A673 (cell line): Measurements from ENCODE around the gene TM6SF1. TPM values are rescaled to one million over a fixed set of nuclear protein-coding genes. Genes with fewer than 3 reads are reported as not detected.

Experiments
- Bru-seq: library from RNA; stranded (reverse); fragments of 400-500 nt; gene quantifications from one replicate; lab custom pipeline; 2021; lab: Mats Ljungman, UMichigan
- BruChase-seq, 2 experiments: library from RNA; stranded (reverse); fragments of 400-500 nt; gene quantifications; one replicate each; lab custom pipeline; 2021; lab: Mats Ljungman, UMichigan
- BruUV-seq: library from RNA; stranded (reverse); fragments of 400-500 nt; replicated peaks from 2 replicates; lab custom pipeline; 2021; lab: Mats Ljungman, UMichigan
- CTCF ChIA-PET: fragments of 300-600 bp; sonication (Branson Sonifier 250); formaldehyde crosslinking; loops from one replicate; lab custom pipeline; 2022; ENCODE audit warnings: antibody characterized with exemption; lab: Charles Lee
- POLR2A ChIA-PET: fragments of 300-600 bp; sonication (Branson Sonifier 250); formaldehyde crosslinking; loops from one replicate; lab custom pipeline; 2022; ENCODE audit warnings: antibody characterized with exemption; ENCODE audit not compliant: low non-redundant PET; lab: Charles Lee
- DNase-seq: peaks from one replicate; pipeline ENCODE4 v3.0.0-alpha.2; 2015; ENCODE audit warnings: low spot score
- H3K27ac ChIP-seq: fragments of 200-600 bp; sonication (generic); 2 replicates; pipeline ENCODE4 v1.5.1; 2016; ENCODE audit warnings: mixed run types, low read depth, mild to moderate bottlenecking, mixed read lengths, antibody characterized with exemption, low read length; ENCODE audit not compliant: poor library complexity, severe bottlenecking
- H3K27me3 ChIP-seq: fragments of 200-600 bp; sonication (generic); replicated peaks from 2 replicates; pipeline ENCODE4 v1.6.1; 2017; ENCODE audit warnings: mixed run types, low read depth, mild to moderate bottlenecking, mixed read lengths, antibody characterized with exemption, low read length; ENCODE audit not compliant: insufficient read depth, poor library complexity
- H3K36me3 ChIP-seq: fragments of 200-600 bp; sonication (generic); 2 replicates; pipeline ENCODE4 v1.6.1; 2016; ENCODE audit warnings: mixed run types, mild to moderate bottlenecking, mixed read lengths, antibody characterized with exemption, low read length; ENCODE audit not compliant: insufficient read depth, poor library complexity, severe bottlenecking
- H3K4me1 ChIP-seq: fragments of 200-600 bp; sonication (generic); 2 replicates; pipeline ENCODE4 v1.6.1; 2017; ENCODE audit warnings: mixed run types, mild to moderate bottlenecking, mixed read lengths, antibody characterized with exemption, low read length; ENCODE audit not compliant: insufficient read depth, poor library complexity, severe bottlenecking
- H3K4me3 ChIP-seq: fragments of 200-600 bp; sonication (generic); 2 replicates; pipeline ENCODE4 v1.5.1; 2016; ENCODE audit warnings: low read depth, mixed run types, mild to moderate bottlenecking, mixed read lengths, low read length; ENCODE audit not compliant: poor library complexity, severe bottlenecking
- H3K9me3 ChIP-seq: fragments of 200-600 bp; sonication (generic); 2 replicates; pipeline ENCODE4 v1.6.1; 2016; ENCODE audit warnings: mixed run types, low read depth, mild to moderate bottlenecking, mixed read lengths, antibody characterized with exemption, low read length; ENCODE audit not compliant: poor library complexity, severe bottlenecking
- EZH2 ChIP-seq: fragments of 200-600 bp; sonication (generic); IDR thresholded peaks from 2 replicates; pipeline ENCODE4 v1.6.1; 2017; ENCODE audit warnings: borderline replicate concordance, low read depth, mild to moderate bottlenecking, mixed read lengths, antibody characterized with exemption, low read length; ENCODE audit not compliant: poor library complexity, severe bottlenecking
- intact Hi-C: fragments of 100-400 bp; cut with micrococcal nuclease; formaldehyde crosslinking; loops from one replicate; pipeline ENCODE4 v1.10.0; 2022; ENCODE audit not compliant: unreplicated experiment
- long read RNA-seq: library from polyadenylated mRNA; stranded (forward); transcript quantifications from one replicate; pipeline ENCODE4 v2.0.0, GENCODE V29; 2022
- total RNA-seq: library from RNA; stranded (reverse); gene quantifications from 2 replicates; pipeline ENCODE4 v1.2.3, GENCODE V29; 2021
- TF ChIP-seq, protein P1 (sequence below): fragments of 300-800, 200-600 bp; sonication (generic); conservative IDR thresholded peaks from 2 replicates; pipeline ENCODE4 v1.5.1; 2017; ENCODE audit warnings: low read depth, mild to moderate bottlenecking, antibody characterized with exemption, low read length, moderate library complexity, mixed read lengths

The TM6SF1 gene
- total RNA-seq (1.8 and 2.4 TPM in 2 replicates), Bru-seq, nascent RNA (percentile 35 among the genes with signal in this experiment), BruChase-seq, experiment 1, labeled RNA remaining after a 2-hour chase (percentile 42 among the genes with signal in this experiment), BruChase-seq, experiment 2, labeled RNA remaining after a 6-hour chase (percentile 36 among the genes with signal in this experiment)
- long read RNA-seq, transcript TM6SF1-202 (10 exons, 2,074 nt) = major isoform, 7 of 11 reads
- long read RNA-seq, partial matches to known transcripts = 0 of 11 reads
- long read RNA-seq, other reads (novel, unspliced or antisense) = 4 of 11 reads

DNA sequence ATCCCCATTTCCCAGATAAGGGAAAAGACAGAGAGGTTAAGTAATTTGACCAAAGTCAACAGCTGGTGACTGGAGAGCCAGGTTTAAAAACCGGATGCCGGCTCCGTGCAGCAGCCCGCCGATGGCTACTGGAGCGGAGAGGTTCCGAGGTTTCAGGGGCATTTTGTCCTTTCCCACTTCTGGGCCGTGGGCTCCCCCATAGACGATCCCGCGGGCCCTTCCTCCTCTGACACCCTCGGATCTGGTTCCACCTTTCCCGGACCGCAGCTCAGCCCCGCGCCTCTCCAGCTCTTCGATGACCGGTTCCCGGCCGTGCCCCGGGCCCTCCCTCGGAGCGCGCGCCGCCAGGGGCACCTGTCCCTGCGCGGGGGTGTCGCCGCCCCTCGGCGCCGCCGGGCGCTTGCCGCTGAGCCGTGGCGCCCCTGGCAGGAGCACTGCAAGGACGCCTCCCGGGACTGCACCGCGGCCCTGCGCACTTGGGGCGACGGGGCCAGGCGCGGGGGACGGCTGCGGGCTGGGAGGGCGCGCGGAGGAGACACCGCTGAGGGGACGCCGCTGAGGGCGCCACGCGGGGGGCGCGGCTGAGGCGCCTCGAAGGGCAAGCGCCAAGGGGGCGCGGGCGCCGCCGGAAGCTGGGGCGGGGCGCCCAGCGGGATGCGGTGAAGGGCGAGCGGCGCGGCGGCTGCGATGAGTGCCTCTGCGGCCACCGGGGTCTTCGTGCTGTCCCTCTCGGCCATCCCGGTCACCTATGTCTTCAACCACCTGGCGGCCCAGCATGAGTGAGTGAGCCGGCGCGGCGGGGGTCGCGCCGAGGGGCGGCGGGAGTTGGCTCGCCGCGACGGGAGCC, at the start of gene TM6SF1:
Gene TM6SF1 (plus strand): TSS at position 652 of the 847 bp plus-strand sequence. CDS start 36 bp downstream, at position 688.
- Histone ChIP-seq H3K27me3 (no peaks in the 10 kb centered on the region), H3K36me3 (no peaks in the 10 kb centered on the region), H3K4me3 (peak within 1 kb of the TSS; percentile 58), H3K9me3 (no peaks in the 10 kb centered on the region), H3K4me1 (peaks cover 10% of the 10 kb centered on the region), H3K27ac (no peak within 1 kb of the TSS)
- CTCF ChIA-PET = no interaction called here
- TF ChIP-seq EZH2 = no peak
- TF ChIP-seq, protein P1, sequence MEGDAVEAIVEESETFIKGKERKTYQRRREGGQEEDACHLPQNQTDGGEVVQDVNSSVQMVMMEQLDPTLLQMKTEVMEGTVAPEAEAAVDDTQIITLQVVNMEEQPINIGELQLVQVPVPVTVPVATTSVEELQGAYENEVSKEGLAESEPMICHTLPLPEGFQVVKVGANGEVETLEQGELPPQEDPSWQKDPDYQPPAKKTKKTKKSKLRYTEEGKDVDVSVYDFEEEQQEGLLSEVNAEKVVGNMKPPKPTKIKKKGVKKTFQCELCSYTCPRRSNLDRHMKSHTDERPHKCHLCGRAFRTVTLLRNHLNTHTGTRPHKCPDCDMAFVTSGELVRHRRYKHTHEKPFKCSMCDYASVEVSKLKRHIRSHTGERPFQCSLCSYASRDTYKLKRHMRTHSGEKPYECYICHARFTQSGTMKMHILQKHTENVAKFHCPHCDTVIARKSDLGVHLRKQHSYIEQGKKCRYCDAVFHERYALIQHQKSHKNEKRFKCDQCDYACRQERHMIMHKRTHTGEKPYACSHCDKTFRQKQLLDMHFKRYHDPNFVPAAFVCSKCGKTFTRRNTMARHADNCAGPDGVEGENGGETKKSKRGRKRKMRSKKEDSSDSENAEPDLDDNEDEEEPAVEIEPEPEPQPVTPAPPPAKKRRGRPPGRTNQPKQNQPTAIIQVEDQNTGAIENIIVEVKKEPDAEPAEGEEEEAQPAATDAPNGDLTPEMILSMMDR = no peak
- POLR2A ChIA-PET = no interaction called here
- DNase-seq = no peak
- intact Hi-C loops = loop anchor here (5.0 kb wide), 1 partner anchor 95 kb away; the partner anchor contains the start of gene C15orf40
- no TSS peak for BruUV-seq

DNA sequence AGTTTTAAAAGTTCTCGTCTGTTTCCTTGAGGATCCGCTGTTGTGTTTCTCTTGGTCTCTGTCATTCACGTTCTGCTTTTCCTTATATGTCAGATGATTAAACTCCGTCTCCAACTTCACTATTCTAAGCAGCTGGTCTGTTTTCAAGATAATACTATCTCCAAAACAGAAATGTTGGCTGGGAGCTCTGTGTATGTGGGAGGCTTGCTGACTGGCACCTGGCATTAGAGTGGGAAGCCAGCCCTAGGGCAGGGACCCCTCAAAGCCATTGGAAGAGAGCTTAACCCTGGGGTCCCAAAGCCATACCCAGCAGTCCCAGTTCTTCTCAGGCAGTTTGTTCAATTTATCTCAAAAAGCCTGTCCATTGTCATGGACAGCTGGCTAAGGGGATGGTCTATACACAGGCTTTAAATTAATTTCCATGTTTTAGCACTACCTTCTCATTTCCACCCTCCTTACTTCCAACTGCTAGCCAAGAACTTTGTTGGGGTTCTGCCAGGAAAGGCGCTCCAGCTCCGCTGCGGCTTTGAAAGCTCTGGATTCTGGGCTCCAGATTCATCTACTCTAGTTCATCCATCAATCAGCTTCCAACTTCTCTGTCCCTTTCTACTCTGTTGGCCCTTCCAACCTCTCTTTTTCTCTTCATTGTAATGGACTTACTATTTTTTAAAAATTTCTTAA, 49.6 kb upstream of the TM6SF1 start:
- no peaks in the 10 kb centered on the region for H3K27me3 ChIP-seq
- POLR2A ChIA-PET = interaction anchor here (0.6 kb wide), 1 partner anchor 117 kb away, joined by 3 read pairs; no protein-coding TSS in a partner anchor
- H3K27ac ChIP-seq = peak overlapping the region; percentile 18
- no peak for TF ChIP-seq EZH2
- TF ChIP-seq, protein P1 = no peak
- DNase-seq = no peak
- CTCF ChIA-PET = no interaction called here
- intact Hi-C loops = no loop called here
- no TSS peak for BruUV-seq
- peaks cover 42% of the 10 kb centered on the region for H3K4me1 ChIP-seq
- H3K36me3 ChIP-seq = peaks cover 16% of the 10 kb centered on the region
- H3K9me3 ChIP-seq = no peaks in the 10 kb centered on the region
- H3K4me3 ChIP-seq = no peak overlapping the region

DNA sequence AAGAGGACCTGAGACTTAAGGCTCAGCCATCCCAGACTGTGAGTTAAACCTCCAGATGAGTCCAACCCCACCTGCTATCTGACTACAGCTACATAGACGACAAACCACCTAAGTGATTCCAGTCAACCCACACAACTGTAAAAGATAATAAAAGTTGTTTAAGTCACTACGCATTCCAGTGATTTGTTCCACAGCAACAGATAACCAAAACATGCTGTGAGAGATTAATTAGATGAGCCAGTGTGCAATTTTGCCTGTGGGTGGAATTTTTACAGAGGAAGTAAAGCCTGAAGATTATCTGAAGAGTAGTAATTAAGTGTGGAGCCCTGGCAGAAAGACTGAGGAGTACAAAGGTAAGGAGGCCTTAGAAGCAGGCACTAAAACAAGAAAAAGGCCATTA, 45.8 kb upstream of the TM6SF1 start:
- POLR2A ChIA-PET = no interaction called here
- peak; percentile 92 for DNase-seq
- intact Hi-C loops = no loop called here
- Histone ChIP-seq H3K4me1 (peaks cover 60% of the 10 kb centered on the region), H3K27ac (peak overlapping the region; percentile 65), H3K9me3 (no peaks in the 10 kb centered on the region), H3K27me3 (no peaks in the 10 kb centered on the region), H3K4me3 (peak overlapping the region; percentile 20), H3K36me3 (no peaks in the 10 kb centered on the region)
- no peak for TF ChIP-seq EZH2
- TF ChIP-seq, protein P1 = no peak
- CTCF ChIA-PET = no interaction called here
- BruUV-seq = no TSS peak
